Lower lobe of right lung (tissue), 2 donors: ENCODE results near the gene PHOX2B. TPM values are rescaled to one million over a fixed set of nuclear protein-coding genes. Genes with fewer than 3 reads are reported as not detected.

Experiments used
- ATAC-seq, 2 donors: fragments of 200-7000 bp; cut with Tn5 transposase; one replicate each; pipeline ENCODE4 v1.9.1; 2020 to 2022; ENCODE audit warnings: mild to moderate bottlenecking in 2 of 2, moderate library complexity in 2 of 2
- DNase-seq: peaks from one replicate; pipeline ENCODE4 v3.0.0-alpha.2; 2020
- H3K27ac ChIP-seq: fragments of 200-600 bp; one replicate; pipeline ENCODE4 v1.8.0; 2022
- H3K27me3 ChIP-seq: fragments of 200-600 bp; one replicate; pipeline ENCODE4 v1.8.0; 2022; ENCODE audit warnings: low read depth
- H3K36me3 ChIP-seq: fragments of 200-600 bp; one replicate; pipeline ENCODE4 v1.8.0; 2022; ENCODE audit warnings: mild to moderate bottlenecking
- H3K4me1 ChIP-seq: fragments of 200-600 bp; one replicate; pipeline ENCODE4 v1.8.0; 2022
- H3K4me3 ChIP-seq: fragments of 200-600 bp; one replicate; pipeline ENCODE4 v1.8.0; 2022; ENCODE audit warnings: mild to moderate bottlenecking
- H3K9me3 ChIP-seq: fragments of 200-600 bp; one replicate; pipeline ENCODE4 v1.8.0; 2022
- intact Hi-C: fragments of 100-400 bp; cut with DNase I; formaldehyde crosslinking; loops from one replicate; pipeline ENCODE4 v1.11.0; 2022
- total RNA-seq: library from RNA; stranded (reverse); fragmentation: NEBNext Ultra II Directional; extraction: Animal tissue kit (Norgen Biotek cat#: 25700); gene quantifications from one replicate; pipeline ENCODE4 v1.2.1, GENCODE V29; 2021
- TF ChIP-seq, protein P1 (sequence below): fragments of 200-600 bp; IDR thresholded peaks from one replicate; pipeline ENCODE4 v1.8.0; 2022; ENCODE audit warnings: antibody characterized with exemption, mild to moderate bottlenecking
- donor health status: DM: no; HTN: yes; CAD: no; lungs with severe emphysema.

Gene PHOX2B
- total RNA-seq, 1 donor from 2014 or later = not detected

DNA sequence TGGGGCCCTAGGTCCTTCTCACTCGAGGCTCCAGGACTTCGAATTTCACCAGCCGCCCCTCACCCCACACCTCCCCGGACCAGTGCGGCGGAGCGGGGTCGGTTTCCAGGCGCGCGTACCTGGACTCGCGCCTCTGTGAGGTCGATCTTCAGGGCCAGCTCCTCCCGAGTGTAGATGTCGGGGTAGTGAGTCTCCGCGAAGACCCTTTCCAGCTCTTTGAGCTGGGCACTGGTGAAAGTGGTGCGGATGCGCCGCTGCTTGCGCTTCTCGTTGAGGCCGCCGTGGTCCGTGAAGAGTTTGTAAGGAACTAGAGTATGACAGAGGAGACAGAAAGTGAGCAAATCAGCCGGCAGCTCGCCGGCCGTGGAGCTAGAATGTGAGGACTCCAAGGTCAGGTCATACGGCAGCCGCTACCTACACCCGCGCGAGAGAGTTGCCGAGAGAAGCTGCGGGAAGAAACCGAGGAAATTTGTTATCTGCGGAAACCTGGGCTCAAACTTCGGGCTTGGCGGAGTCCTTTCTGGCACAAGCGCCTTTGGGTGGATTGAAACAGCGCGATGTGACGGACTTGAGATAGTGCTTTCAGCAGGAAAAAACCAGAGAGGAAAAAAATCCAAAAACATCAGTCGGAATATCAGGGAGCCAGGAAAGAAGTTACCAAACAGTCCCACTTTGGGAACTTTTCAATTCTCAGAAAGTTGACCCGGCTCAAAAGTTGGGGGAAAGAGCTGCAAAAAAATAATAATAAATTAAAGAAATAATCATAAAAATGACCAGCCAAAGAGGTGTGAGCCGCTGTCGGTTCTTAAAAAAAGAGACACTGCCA lies 1.1 kb downstream of the PHOX2B start:
- ATAC-seq (no peak), DNase-seq (no peak)
- intact Hi-C loops = no loop called here
- TF ChIP-seq, protein P1, sequence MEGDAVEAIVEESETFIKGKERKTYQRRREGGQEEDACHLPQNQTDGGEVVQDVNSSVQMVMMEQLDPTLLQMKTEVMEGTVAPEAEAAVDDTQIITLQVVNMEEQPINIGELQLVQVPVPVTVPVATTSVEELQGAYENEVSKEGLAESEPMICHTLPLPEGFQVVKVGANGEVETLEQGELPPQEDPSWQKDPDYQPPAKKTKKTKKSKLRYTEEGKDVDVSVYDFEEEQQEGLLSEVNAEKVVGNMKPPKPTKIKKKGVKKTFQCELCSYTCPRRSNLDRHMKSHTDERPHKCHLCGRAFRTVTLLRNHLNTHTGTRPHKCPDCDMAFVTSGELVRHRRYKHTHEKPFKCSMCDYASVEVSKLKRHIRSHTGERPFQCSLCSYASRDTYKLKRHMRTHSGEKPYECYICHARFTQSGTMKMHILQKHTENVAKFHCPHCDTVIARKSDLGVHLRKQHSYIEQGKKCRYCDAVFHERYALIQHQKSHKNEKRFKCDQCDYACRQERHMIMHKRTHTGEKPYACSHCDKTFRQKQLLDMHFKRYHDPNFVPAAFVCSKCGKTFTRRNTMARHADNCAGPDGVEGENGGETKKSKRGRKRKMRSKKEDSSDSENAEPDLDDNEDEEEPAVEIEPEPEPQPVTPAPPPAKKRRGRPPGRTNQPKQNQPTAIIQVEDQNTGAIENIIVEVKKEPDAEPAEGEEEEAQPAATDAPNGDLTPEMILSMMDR = no peak
- H3K36me3 ChIP-seq = no peaks in the 10 kb centered on the region
- peaks cover 99% of the 10 kb centered on the region for H3K27me3 ChIP-seq
- H3K4me3 ChIP-seq = no peak overlapping the region
- H3K4me1 ChIP-seq = no peaks in the 10 kb centered on the region
- H3K9me3 ChIP-seq = no peaks in the 10 kb centered on the region
- H3K27ac ChIP-seq = no peak overlapping the region

DNA sequence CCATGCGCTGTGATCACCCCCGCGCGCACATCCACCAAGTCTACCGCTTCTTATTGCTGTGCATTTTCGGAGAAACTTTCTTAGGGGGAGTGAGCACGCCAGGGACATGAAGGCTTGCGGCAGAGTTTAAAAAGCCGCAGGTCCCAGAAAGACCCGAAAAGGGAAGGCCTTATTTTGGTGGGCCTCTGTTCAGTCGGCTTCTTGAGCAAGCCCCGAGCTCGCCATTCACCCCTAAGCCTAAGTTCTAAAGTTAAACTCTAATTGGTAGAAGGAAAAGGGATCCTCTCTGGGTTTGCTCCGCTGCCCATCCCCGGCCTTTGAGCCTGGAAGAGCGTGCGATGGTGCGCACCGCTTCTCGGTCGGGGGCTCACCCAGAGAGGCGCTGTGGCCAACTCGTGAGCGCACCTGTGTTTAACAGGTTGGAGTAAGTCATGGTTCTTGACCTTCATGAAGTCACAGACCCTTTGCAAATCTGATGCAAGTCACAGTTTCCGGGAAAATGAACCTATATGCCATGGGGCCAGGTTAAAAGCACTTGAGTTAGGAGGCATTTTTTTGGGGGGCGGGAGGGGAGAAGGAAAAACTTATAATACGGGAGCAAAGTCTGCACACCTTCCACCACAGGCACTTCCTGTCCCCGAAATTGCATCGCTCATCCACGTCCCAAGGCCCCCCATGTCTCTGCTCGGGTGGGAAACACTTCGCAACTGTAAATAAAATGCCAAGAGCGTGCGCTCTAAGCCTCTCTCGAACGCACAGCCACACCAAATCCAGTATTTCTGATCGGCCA lies 1.9 kb downstream of the PHOX2B start:
- H3K4me3 ChIP-seq = no peak overlapping the region
- intact Hi-C loops = no loop called here
- DNase-seq (no peak), ATAC-seq (no peak)
- H3K36me3 ChIP-seq = no peaks in the 10 kb centered on the region
- H3K27me3 ChIP-seq = peaks cover 91% of the 10 kb centered on the region
- TF ChIP-seq, protein P1 = no peak
- no peaks in the 10 kb centered on the region for H3K4me1 ChIP-seq
- H3K9me3 ChIP-seq = no peaks in the 10 kb centered on the region
- no peak overlapping the region for H3K27ac ChIP-seq

DNA sequence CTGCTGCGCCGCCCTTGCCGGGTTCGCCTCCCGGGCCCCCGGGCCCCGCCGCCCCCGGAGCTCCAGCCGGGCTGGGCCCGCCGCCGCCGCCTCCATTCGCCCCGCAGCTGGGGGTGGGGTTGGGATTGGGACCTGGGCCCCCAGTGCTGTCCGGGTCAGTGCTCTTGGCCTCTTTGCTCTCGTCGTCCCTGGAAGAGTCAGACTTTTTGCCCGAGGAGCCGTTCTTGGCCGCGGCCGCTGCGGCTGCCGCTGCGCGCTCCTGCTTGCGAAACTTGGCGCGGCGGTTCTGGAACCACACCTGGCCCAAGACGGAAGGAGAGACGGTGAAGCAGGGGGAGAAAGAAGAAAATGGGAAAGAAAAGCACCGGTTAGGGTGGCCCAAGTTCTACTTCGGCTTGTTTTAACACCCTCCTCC lies 2.5 kb downstream of the PHOX2B start:
- H3K36me3 ChIP-seq = no peaks in the 10 kb centered on the region
- H3K4me1 ChIP-seq = no peaks in the 10 kb centered on the region
- peaks cover 85% of the 10 kb centered on the region for H3K27me3 ChIP-seq
- DNase-seq = no peak
- intact Hi-C loops = no loop called here
- no peak overlapping the region for H3K4me3 ChIP-seq
- ATAC-seq = no peak
- TF ChIP-seq, protein P1 = no peak
- H3K9me3 ChIP-seq = no peaks in the 10 kb centered on the region
- no peak overlapping the region for H3K27ac ChIP-seq

GRCh38 chr4:41745292-41746024 lies 3.1 kb downstream of the PHOX2B start:
- DNase-seq = no peak
- H3K4me3 ChIP-seq = no peak overlapping the region

More at GRCh38 chr4:41745292-41746024, 3.1 kb downstream of the PHOX2B start:
- Histone ChIP-seq H3K36me3 (no peaks in the 10 kb centered on the region), H3K27ac (no peak overlapping the region), H3K27me3 (peaks cover 79% of the 10 kb centered on the region), H3K9me3 (no peaks in the 10 kb centered on the region), H3K4me1 (no peaks in the 10 kb centered on the region)
- TF ChIP-seq, protein P1 = no peak
- no peak for ATAC-seq
- intact Hi-C loops = no loop called here
